LNCAP (cell line): ENCODE measurements around the gene NME2.

ENCODE experiments used
- CTCF ChIP-seq: fragments of 450-650 bp; IDR thresholded peaks from 2 replicates; pipeline ENCODE4 v1.5.1; 2017; ENCODE audit warnings: mild to moderate bottlenecking

Gene NME2

GRCh38 chr17:51200295-51200694 lies 34.1 kb downstream of the NME2 start:
- no peak for TF ChIP-seq CTCF

GRCh38 chr17:51200846-51201245 lies 34.6 kb downstream of the NME2 start:
- no peak for TF ChIP-seq CTCF

GRCh38 chr17:51203838-51204237 lies 37.6 kb downstream of the NME2 start:
- TF ChIP-seq CTCF = no peak

GRCh38 chr17:51214920-51215319 lies 48.7 kb downstream of the NME2 start:
- TF ChIP-seq CTCF = no peak

GRCh38 chr17:51217946-51218345 lies 51.7 kb downstream of the NME2 start:
- no peak for TF ChIP-seq CTCF

- TF ChIP-seq CTCF = no peak
Measured at GRCh38 chr17:51221322-51221721, 55.1 kb downstream of the NME2 start.
